Activated CD4-positive, alpha-beta T cell treated with anti-CD3 and anti-CD28 coated beads for 24 hours (primary cell): Measurements from ENCODE around the gene PTK7.
"Not testable (repeated sequence)": the region's sequence is repeated elsewhere in the genome, so short reads cannot be mapped to it uniquely, and the experiment has no call there.

Experiments
- DNase-seq, 2 donors: peaks; one replicate each; pipeline ENCODE4 v3.0.0-alpha.2; 2020; ENCODE audit warnings: low read depth in 2 of 2

Gene PTK7

DNA sequence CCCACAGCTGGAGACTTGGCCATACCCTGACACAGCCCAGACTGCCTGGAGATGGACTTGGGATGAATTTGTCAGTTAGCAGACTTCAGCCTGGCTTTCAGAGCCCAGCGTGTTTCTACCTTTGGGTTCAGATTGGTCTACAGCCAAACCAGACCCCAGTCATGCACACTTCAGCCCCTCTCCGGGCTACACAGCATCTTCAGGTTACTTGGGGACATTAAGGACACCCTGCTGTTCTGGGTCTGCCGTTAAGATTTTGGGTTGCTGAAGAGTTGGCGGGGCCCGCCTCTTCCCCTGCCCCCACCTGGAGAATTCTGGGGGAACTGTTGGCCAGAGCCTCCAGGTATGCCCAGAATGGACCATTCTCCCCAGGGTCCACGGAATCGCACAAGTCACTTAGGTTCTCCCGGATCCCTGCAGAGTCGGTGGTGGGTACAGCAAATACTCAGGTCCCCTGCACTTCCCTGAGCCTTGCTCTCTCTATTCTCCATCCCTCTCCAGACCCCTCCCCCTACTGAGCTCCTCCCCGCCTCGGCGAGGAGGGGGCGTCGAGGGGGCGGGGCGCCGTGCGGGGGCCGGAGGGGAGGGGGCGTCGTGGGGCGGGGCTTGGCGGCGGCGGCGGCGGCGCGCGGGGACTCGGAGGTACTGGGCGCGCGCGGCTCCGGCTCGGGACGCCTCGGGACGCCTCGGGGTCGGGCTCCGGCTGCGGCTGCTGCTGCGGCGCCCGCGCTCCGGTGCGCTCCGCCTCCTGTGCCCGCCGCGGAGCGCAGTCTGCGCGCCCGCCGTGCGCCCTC, at the start of gene PTK7:
Gene PTK7 (plus strand): TSS at position 645 of the 794 bp plus-strand sequence. CDS start 175 bp downstream, outside the sequence.
- DNase-seq, result peak; percentile 10 to 25

GRCh38 chr6:43026365-43026764, 49.7 kb upstream of the PTK7 start:
- DNase-seq, result no peak

GRCh38 chr6:43029120-43029519, 47.0 kb upstream of the PTK7 start:
- no peak for DNase-seq

- DNase-seq, result no peak
Measured at GRCh38 chr6:43032326-43032725, 43.8 kb upstream of the PTK7 start.

GRCh38 chr6:43033496-43034189, 42.5 kb upstream of the PTK7 start:
- DNase-seq, result no peak

DNA sequence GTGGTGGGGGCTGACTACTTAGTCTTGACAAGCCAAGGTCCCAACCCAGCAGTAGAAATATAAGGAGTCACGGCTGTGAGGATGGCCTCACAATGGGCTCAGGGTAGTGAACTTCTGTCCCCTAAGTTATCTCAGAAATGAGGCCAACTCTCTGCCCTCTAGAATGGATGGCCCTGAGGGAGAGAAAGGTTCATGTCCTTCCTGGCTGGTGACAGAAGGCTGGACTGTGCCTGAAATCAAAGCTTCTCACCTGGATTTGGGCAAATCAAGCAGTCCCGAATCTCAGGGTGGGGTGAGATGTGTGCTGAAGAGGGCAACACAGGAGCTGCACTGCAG, 42.0 kb upstream of the PTK7 start:
- DNase-seq, result no peak

DNA sequence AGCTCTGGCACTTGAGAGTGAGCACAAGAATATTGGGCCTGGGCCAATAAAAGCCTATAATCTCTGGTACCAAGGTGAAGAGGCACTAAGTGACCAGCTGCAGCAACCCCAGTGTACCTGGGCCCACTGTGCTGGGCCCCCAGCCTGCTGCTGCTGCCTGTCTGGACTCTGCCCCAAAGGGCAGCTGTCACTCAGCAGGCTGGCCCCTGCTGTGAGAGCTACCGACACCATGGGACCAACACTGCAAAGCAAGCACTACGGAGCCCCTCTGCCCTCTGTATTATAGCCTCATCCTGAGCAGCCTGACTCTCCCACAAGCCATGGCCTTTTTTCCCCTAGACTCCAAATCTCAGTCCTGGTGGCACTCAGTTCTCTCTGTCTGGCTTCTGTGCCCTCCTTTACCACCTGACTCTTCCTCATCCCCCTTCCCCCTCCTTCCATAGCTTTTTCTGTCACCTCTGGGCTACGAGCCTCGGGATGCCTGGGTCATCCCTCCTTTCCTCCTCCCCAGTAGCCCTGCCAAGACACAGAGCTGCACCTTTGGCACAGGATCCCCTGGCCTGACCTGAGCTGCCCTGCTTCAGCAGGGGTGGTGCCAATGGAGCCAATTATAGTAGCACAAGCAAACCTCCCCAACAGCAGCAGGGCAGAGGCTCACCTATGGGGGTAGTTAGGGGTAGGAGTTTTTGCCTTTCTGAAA, 40.5 kb upstream of the PTK7 start:
- no peak for DNase-seq

GRCh38 chr6:43036712-43037111, 39.4 kb upstream of the PTK7 start:
- DNase-seq, result no peak

- no peak for DNase-seq
Measured at GRCh38 chr6:43037197-43037596, 38.9 kb upstream of the PTK7 start.

- DNase-seq, result no peak
Measured at GRCh38 chr6:43037706-43038105, 38.4 kb upstream of the PTK7 start.

DNA sequence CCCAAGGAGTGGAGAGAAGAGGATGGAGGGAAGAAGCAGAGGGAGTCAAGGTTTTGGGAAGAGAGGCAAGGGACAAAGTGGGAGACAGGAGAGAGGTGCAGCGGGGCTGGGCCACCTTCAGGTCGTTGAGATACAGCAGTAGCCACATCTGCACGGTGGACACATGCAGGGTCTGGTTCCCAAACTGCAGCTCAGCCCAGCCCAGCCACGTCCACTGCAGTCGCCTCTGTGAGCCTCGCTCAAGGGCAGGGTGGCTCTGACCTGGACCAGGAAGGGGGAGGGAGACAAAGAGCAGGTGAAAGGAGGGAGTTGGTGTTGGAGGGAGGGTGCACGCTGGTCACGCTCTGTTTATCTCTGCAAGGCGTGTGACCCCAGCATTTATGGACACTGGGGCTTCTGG, 37.4 kb upstream of the PTK7 start:
- DNase-seq, result no peak

GRCh38 chr6:43040542-43041257, 35.4 kb upstream of the PTK7 start:
- no peak for DNase-seq

DNA sequence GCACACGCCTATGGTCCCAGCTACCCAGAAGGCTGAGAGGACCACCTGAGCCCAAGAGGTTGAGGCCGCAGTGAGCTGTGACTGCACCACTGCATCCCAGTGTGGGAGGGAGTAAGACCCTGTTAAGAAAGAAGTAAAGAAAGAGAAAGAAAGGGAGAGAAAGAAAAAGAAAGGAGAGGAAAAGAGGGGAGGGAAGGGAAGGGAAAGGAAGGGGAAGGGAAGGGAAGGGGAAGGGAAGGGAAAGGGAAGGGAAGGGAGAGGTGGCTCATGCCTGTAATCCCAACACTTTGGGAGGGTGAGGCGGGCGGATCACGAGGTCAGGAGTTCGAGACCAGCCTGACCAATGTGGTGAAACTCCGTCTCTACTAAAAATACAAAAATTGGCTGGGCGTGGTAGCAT, 34.6 kb upstream of the PTK7 start:
- not testable (repeated sequence) for DNase-seq

GRCh38 chr6:43043310-43043709, 32.8 kb upstream of the PTK7 start:
- DNase-seq, result no peak

DNA sequence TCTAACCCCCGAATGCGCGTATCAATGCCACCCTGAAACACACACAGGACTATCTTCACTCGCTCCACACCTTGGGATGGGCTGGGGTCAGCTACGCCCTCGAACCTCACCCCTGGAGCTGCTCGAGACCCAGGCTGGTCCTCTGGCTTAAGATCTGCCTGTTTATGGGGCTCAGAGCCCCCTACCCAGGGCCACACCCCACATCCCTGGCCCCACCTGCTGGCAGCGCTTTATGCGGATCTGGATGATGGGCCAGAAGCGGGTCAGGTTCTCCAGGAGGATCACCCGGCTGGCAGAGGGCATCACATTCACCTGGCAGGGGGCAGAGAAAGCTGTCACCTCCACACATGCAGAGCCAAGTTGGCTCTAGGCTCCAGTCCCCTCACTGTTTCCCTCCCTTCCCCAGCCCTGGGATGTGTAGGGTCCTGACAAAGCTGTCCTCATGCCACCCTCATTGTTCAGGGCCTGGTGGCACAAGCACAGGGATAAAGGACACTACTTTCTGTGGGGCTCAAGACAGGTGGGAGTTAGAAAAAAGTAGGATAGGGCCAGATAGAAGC, 30.7 kb upstream of the PTK7 start:
- no peak for DNase-seq

GRCh38 chr6:43047998-43048397, 28.1 kb upstream of the PTK7 start:
- no peak for DNase-seq

DNA sequence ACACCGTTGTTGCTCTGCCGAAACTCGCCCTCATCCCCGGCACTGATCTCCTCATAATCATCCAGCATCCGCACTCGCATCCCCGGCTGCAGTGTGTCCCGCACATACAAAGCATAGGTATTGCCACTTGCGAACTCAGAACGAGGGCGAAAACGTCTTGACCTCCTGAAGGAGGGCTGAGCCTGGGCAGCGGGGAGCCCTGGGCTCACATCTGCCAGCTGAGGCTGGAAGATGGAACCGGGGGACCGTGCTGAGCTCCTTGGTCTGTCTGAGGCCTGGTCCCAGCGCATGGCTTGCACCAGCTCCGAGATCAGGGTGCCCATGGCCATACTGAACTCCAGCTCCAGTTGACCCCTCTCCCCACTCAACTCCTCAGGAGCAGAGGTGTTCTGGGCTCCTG, 25.1 kb upstream of the PTK7 start:
- DNase-seq, result no peak

- no peak for DNase-seq
Measured at GRCh38 chr6:43052225-43052841, 23.8 kb upstream of the PTK7 start.

DNA sequence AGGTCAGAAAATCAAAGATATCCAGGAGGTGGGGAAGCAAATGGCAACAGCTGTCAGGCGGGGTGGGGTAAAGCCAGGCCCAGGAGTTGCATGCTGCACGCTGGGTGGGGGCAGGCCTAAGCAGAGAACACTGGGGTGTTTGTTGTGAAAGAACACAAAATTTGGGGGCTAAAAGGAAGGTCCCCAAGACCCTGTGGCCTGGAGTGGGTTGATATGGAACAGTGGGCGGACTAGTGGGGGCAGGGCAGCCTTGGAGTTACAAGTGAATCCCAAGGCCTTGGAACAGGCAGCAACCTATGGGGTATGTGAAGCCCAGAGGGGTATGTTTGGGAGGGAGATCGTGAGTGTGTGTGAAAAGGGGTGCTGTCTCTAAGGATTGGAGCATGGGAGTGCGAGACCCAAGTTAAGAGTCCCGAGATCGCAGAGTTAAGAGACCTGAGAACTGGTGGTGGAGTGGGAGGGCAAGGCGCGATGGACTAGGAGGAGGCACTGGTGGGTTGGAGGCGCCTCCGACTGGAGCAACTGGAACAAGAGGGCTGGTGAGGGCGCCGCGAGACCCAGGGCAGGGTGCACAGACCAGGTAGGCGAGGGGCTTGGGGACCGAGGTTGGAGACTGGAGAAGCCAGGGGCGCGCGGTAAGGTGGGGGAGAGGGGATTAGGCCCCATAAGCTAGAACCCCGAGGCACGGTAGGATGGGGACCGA, 23.1 kb upstream of the PTK7 start:
- peak in 1 of 2 donors; percentile 9 for DNase-seq

DNA sequence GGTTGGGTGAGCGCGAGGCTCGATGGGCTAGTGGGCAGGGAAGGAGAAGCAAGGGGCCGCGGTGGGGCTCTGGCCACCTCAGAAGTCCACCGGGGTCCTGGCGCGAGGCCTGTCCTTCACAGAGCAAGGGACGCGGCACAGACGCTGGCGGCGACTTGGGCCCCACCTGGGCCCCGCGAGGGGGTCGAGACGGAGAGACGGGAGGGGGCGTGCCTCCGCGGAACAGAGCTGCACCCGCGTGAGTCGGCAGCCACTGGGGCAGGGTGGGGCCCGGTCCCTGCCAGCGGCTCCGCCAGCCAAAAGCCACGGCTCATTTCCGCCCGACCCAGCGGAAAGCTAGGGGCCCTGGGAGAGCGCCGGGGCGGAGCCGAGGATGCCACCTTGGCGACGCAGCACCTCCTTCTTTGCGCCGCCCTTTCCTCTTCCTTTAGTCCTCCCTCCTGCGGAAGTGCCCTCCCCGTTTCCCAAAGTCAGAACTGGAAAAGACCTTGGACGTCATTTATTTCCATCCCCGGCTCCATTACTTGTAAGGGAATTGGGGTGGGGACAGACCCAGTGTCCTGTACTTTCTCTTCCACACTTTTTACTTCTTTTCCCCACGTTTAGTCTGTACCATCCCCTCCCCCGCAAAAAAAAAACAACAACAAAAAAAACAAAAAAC, 22.4 kb upstream of the PTK7 start, which contains the start of gene CUL7:
Gene CUL7 (minus strand): TSS at position 307 of the 661 bp plus-strand sequence. CDS start 1,063 bp downstream, outside the sequence.
- peak; percentile 83 to 85 for DNase-seq
